HepG2 (cell line): ENCODE results near the gene SLC38A4. TPM values are rescaled to one million over a fixed set of nuclear protein-coding genes. Genes with fewer than 3 reads are reported as not detected.

ENCODE experiments used
- ATAC-seq: fragments of 200-7000 bp; cut with Tn5 transposase; 3 replicates; pipeline ENCODE4 v1.9.1; 2020; ENCODE audit warnings: mild to moderate bottlenecking, moderate library complexity
- BruUV-seq: library from RNA; stranded (reverse); fragments of 400-500 nt; replicated peaks from 2 replicates; lab custom pipeline; 2021; lab: Mats Ljungman, UMichigan
- CTCF ChIA-PET: fragments of 300-600 bp; formaldehyde crosslinking; extraction: SDS; loops from one replicate; lab custom pipeline; 2021; ENCODE audit warnings: low total read pairs, inconsistent platforms, low intra/inter-chr PET ratio; lab: Yijun Ruan, JAX
- POLR2A ChIA-PET: fragments of 350-600 bp; sonication (Branson Sonifier 250); formaldehyde crosslinking; loops from one replicate; lab custom pipeline; 2020; ENCODE audit warnings: antibody characterized with exemption, inconsistent platforms; lab: Yijun Ruan, JAX
- DNase-seq: peaks from one replicate; pipeline ENCODE4 v3.0.0-alpha.2; 2015; ENCODE audit warnings: low spot score
- FAIRE-seq: peaks from 3 replicates; lab custom pipeline; 2011; peaks lifted over from hg19 to GRCh38; lab: Jason Lieb, UNC
- H2AFZ ChIP-seq: one replicate; pipeline ENCODE4 v1.6.1; 2011; ENCODE audit warnings: low read length, inconsistent platforms
- H3K27ac ChIP-seq: fragments of 300-600 bp; 3 replicates; pipeline ENCODE4 v1.8.0; 2011; ENCODE audit warnings: mixed run types, mild to moderate bottlenecking, mixed read lengths, low read length, inconsistent platforms; ENCODE audit not compliant: insufficient read depth; ENCODE audit errors: extremely low read length
- H3K27me3 ChIP-seq, 2 experiments: fragments of 200-600 bp in 1 of 2; 2 replicates in 1 of 2; 3 replicates in 1 of 2; pipeline versions ENCODE4 v1.6.0 to v1.8.0; 2011; ENCODE audit warnings: low read length in 2 of 2, mild to moderate bottlenecking in 2 of 2, moderate library complexity in 2 of 2, inconsistent platforms in 1 of 2; ENCODE audit not compliant: insufficient read depth in 2 of 2, control insufficient read depth in 1 of 2
- H3K36me3 ChIP-seq, 2 experiments: fragments of 200-600 bp in 1 of 2; replicated peaks in 1 of 2; 2 replicates in 1 of 2; 3 replicates in 1 of 2; pipeline versions ENCODE4 v1.5.1 to v1.8.0; 2011; ENCODE audit warnings: low read length in 2 of 2, inconsistent platforms in 1 of 2; ENCODE audit not compliant: insufficient read depth in 2 of 2, control insufficient read depth in 1 of 2
- H3K4me1 ChIP-seq: 2 replicates; pipeline ENCODE4 v1.5.1; 2012; ENCODE audit warnings: low read length, inconsistent platforms; ENCODE audit not compliant: insufficient read depth
- H3K4me2 ChIP-seq: 2 replicates; pipeline ENCODE4 v1.6.0; 2011; ENCODE audit warnings: low read depth, low read length, inconsistent platforms
- H3K4me3 ChIP-seq, 3 experiments: fragments of 200-600 bp in 1 of 3; sonication (generic), shearing (Covaris generic) in 1 of 3; replicated peaks in 1 of 3; 2 replicates each; pipeline ENCODE4 v1.5.1; 2011 to 2016; ENCODE audit warnings: low read length in 3 of 3, inconsistent platforms in 2 of 3, low read depth in 2 of 3, mild to moderate bottlenecking in 2 of 3, control low read depth in 1 of 3, mixed read lengths in 1 of 3; ENCODE audit not compliant: insufficient read depth in 1 of 3
- H3K79me2 ChIP-seq: one replicate; pipeline ENCODE4 v1.6.1; 2011; ENCODE audit warnings: low read length, inconsistent platforms; ENCODE audit not compliant: insufficient read depth
- H3K9ac ChIP-seq: 2 replicates; pipeline ENCODE4 v1.6.0; 2011; ENCODE audit warnings: mild to moderate bottlenecking, low read depth, low read length, inconsistent platforms; ENCODE audit not compliant: insufficient read depth
- H3K9me3 ChIP-seq: 2 replicates; pipeline ENCODE4 v1.5.1; 2012; ENCODE audit warnings: mild to moderate bottlenecking, low read length
- H4K20me1 ChIP-seq: 2 replicates; pipeline ENCODE4 v1.6.0; 2011; ENCODE audit warnings: inconsistent platforms, mild to moderate bottlenecking, low read length, moderate library complexity; ENCODE audit not compliant: insufficient read depth
- ADNP ChIP-seq: sonication (generic); formaldehyde crosslinking; IDR thresholded peaks from 2 replicates; pipeline ENCODE4 v1.4.0; 2020; ENCODE audit warnings: missing genetic modification reagents
- ATM ChIP-seq: fragments of 450-650 bp; IDR thresholded peaks from 2 replicates; pipeline ENCODE4 v1.7.1; 2017; ENCODE audit warnings: mild to moderate bottlenecking, borderline replicate concordance
- E2F1 ChIP-seq: sonication (generic); formaldehyde crosslinking; IDR thresholded peaks from 2 replicates; pipeline ENCODE4 v1.5.0; 2020; ENCODE audit warnings: missing genetic modification reagents
- E2F2 ChIP-seq: sonication (generic); formaldehyde crosslinking; IDR thresholded peaks from 2 replicates; pipeline ENCODE4 v1.4.0; 2020; ENCODE audit warnings: missing genetic modification reagents, borderline replicate concordance
- FOXA3 ChIP-seq: IDR thresholded peaks from 2 replicates; pipeline ENCODE4 v1.6.1; 2016; ENCODE audit warnings: missing genetic modification reagents, missing compliant biosample characterization
- GABPB1 ChIP-seq: IDR thresholded peaks from 2 replicates; pipeline ENCODE4 v1.6.1; 2016; ENCODE audit warnings: mild to moderate bottlenecking, missing genetic modification reagents, moderate library complexity, missing compliant biosample characterization
- IRF9 ChIP-seq: sonication (generic); formaldehyde crosslinking; IDR thresholded peaks from 2 replicates; pipeline ENCODE4 v1.8.0; 2022; ENCODE audit warnings: missing genetic modification reagents, mild to moderate bottlenecking, borderline replicate concordance
- ISX ChIP-seq: sonication (generic); formaldehyde crosslinking; conservative IDR thresholded peaks from 2 replicates; pipeline ENCODE4 v1.5.0; 2020; ENCODE audit warnings: missing genetic modification reagents
- NKX3-1 ChIP-seq: sonication (generic); formaldehyde crosslinking; IDR thresholded peaks from 2 replicates; pipeline ENCODE4 v1.5.0; 2020; ENCODE audit warnings: missing genetic modification reagents
- SMAD1 ChIP-seq: sonication (generic); formaldehyde crosslinking; IDR thresholded peaks from 2 replicates; pipeline ENCODE4 v1.4.0; 2020; ENCODE audit warnings: missing genetic modification reagents, low read depth, mild to moderate bottlenecking, borderline replicate concordance
- TMF1 ChIP-seq: sonication (generic); formaldehyde crosslinking; IDR thresholded peaks from 2 replicates; pipeline ENCODE4 v1.8.1; 2022; ENCODE audit warnings: low read depth, missing genetic modification reagents
- XBP1 ChIP-seq: sonication (generic); formaldehyde crosslinking; IDR thresholded peaks from 2 replicates; pipeline ENCODE4 v1.5.0; 2020; ENCODE audit warnings: missing genetic modification reagents
- ZFAT ChIP-seq: sonication (generic); formaldehyde crosslinking; conservative IDR thresholded peaks from 2 replicates; pipeline ENCODE4 v1.8.1; 2023; ENCODE audit warnings: missing genetic modification reagents, inconsistent platforms
- ZNF292 ChIP-seq: sonication (generic); formaldehyde crosslinking; IDR thresholded peaks from 2 replicates; pipeline ENCODE4 v1.8.1; 2022; ENCODE audit warnings: mild to moderate bottlenecking, low read depth, missing genetic modification reagents, borderline replicate concordance
- ZNF337 ChIP-seq: sonication (generic); formaldehyde crosslinking; IDR thresholded peaks from 2 replicates; pipeline ENCODE4 v1.5.1; 2020; ENCODE audit warnings: missing genetic modification reagents, low read depth, mild to moderate bottlenecking, borderline replicate concordance
- ZNF468 ChIP-seq: sonication (generic); formaldehyde crosslinking; IDR thresholded peaks from 2 replicates; pipeline ENCODE4 v1.8.0; 2022; ENCODE audit warnings: mild to moderate bottlenecking, moderate library complexity, missing genetic modification reagents
- ZNF644 ChIP-seq: IDR thresholded peaks from 2 replicates; pipeline ENCODE4 v1.6.1; 2016; ENCODE audit warnings: low read depth
- ZNF709 ChIP-seq: sonication (generic); formaldehyde crosslinking; IDR thresholded peaks from 2 replicates; pipeline ENCODE4 v1.5.0; 2020; ENCODE audit warnings: mild to moderate bottlenecking, missing genetic modification reagents
- ZNF772 ChIP-seq: sonication (generic); formaldehyde crosslinking; IDR thresholded peaks from 2 replicates; pipeline ENCODE4 v1.5.0; 2020; ENCODE audit warnings: mild to moderate bottlenecking, missing genetic modification reagents
- WGBS: methylation state at CpG from one replicate; pipeline ENCODE4 v1.1.6; 2017; ENCODE audit warnings: low lambda C conversion rate; 5-methylcytosine and 5-hydroxymethylcytosine counted together
- in situ Hi-C: cut with HindIII; loops from 2 replicates; pipeline ENCODE4 v1.10.0; 2017; ENCODE audit warnings: low pct_unique_long_range_greater_than_20kb; ENCODE audit not compliant: extremely low pct_ligation_motif_present
- intact Hi-C: fragments of 100-400 bp; cut with micrococcal nuclease; formaldehyde crosslinking; loops from one replicate; pipeline ENCODE4 v1.10.0; 2022; ENCODE audit not compliant: unreplicated experiment
- polyA plus RNA-seq, 8 experiments: library from polyadenylated mRNA; depleted of rRNA in 3 of 8; stranded (reverse) in 7 of 8; unstranded in 1 of 8; fragments of >200 nt; fragmentation: Illumina TruSeq in 4 of 8; extraction: Trizol in 4 of 8; gene quantifications; 2 replicates each; pipeline versions ENCODE4 v1.2.1 to v1.2.3, GENCODE V29; 2011 to 2016; ENCODE audit warnings: low read depth in 4 of 8, missing spikeins in 1 of 8, mixed read lengths in 1 of 8; ENCODE audit not compliant: insufficient read depth in 1 of 8
- total RNA-seq, 5 experiments: library from RNA; depleted of rRNA; stranded (reverse); fragments of >200 nt; fragmentation: Illumina TruSeq; extraction: Trizol; gene quantifications; 2 replicates each; pipeline ENCODE4 v1.2.3, GENCODE V29; 2016; ENCODE audit warnings: low read depth in 1 of 5
- TF ChIP-seq, protein P1 (sequence below): IDR thresholded peaks from 2 replicates; pipeline ENCODE4 v1.6.1; 2018; ENCODE audit warnings: missing genetic modification reagents
- TF ChIP-seq, protein P2 (sequence below): conservative IDR thresholded peaks from 2 replicates; pipeline ENCODE4 v1.6.1; 2018; ENCODE audit warnings: missing genetic modification reagents

The SLC38A4 gene
- total and polyA plus RNA-seq, 2 of the 13 experiments (the other 11 are each of a cell fraction or from before 2014, with no cell fraction given) = 3.5 to 5.2 TPM

- TF ChIP-seq, protein P1, sequence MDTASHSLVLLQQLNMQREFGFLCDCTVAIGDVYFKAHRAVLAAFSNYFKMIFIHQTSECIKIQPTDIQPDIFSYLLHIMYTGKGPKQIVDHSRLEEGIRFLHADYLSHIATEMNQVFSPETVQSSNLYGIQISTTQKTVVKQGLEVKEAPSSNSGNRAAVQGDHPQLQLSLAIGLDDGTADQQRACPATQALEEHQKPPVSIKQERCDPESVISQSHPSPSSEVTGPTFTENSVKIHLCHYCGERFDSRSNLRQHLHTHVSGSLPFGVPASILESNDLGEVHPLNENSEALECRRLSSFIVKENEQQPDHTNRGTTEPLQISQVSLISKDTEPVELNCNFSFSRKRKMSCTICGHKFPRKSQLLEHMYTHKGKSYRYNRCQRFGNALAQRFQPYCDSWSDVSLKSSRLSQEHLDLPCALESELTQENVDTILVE = no peak
- no peak for TF ChIP-seq ZNF772 (CRISPR knock-in tag)
- no peak for TF ChIP-seq FOXA3 (CRISPR knock-in tag)
- no peak for TF ChIP-seq XBP1 (CRISPR knock-in tag)
- no peak for TF ChIP-seq ADNP (CRISPR knock-in tag)
- TF ChIP-seq, protein P2, sequence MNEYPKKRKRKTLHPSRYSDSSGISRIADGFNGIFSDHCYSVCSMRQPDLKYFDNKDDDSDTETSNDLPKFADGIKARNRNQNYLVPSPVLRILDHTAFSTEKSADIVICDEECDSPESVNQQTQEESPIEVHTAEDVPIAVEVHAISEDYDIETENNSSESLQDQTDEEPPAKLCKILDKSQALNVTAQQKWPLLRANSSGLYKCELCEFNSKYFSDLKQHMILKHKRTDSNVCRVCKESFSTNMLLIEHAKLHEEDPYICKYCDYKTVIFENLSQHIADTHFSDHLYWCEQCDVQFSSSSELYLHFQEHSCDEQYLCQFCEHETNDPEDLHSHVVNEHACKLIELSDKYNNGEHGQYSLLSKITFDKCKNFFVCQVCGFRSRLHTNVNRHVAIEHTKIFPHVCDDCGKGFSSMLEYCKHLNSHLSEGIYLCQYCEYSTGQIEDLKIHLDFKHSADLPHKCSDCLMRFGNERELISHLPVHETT = no peak
- no peak for TF ChIP-seq ZNF468
- TF ChIP-seq ZNF292 (CRISPR knock-in tag) = no peak
- TF ChIP-seq ZFAT (CRISPR knock-in tag) = no peak
- TF ChIP-seq TMF1 (CRISPR knock-in tag) = no peak
- TF ChIP-seq ATM = no peak
- TF ChIP-seq ZNF644 (CRISPR knock-in tag) = no peak
- TF ChIP-seq NKX3-1 (CRISPR knock-in tag) = no peak
Measured at GRCh38 chr12:46839232-46839631, 13.4 kb upstream of the SLC38A4 start (continued).

GRCh38 chr12:46835785-46836184, 10.0 kb upstream of the SLC38A4 start:
- peaks cover 3 to 17% of the 10 kb centered on the region in 2 experiments; a peak in 3 of 5 replicates for H3K27me3 ChIP-seq
- H3K79me2 ChIP-seq = no peaks in the 10 kb centered on the region
- H3K9me3 ChIP-seq = no peaks in the 10 kb centered on the region
- H3K4me2 ChIP-seq = no peak overlapping the region
- 0 out of 2 replicates have a peak, but pooled peaks cover 9% of the 10 kb centered on the region for H3K4me1 ChIP-seq
- 13% methylated on average over 1 of the region's 1 CpG for WGBS
- no peak overlapping the region for H3K4me3 ChIP-seq
- FAIRE-seq (no peak), ATAC-seq (no peak), DNase-seq (no peak)
- intact Hi-C loops = no loop called here
- H3K36me3 ChIP-seq = no peaks in the 10 kb centered on the region
- no peaks in the 10 kb centered on the region for H4K20me1 ChIP-seq
- H3K27ac ChIP-seq = no peak overlapping the region
- no TSS peak for BruUV-seq
- no peak overlapping the region for H2AFZ ChIP-seq
- ChIA-PET CTCF (no interaction called here), POLR2A (no interaction called here)
- in situ Hi-C loops = no loop called here
- H3K9ac ChIP-seq = no peak overlapping the region
- TF ChIP-seq GABPB1 (no peak), E2F2 (CRISPR knock-in tag) (no peak), ZNF709 (no peak), ZFAT (CRISPR knock-in tag) (no peak), E2F1 (CRISPR knock-in tag) (no peak), IRF9 (no peak), ISX (CRISPR knock-in tag) (no peak), ZNF337 (CRISPR knock-in tag) (no peak), SMAD1 (no peak)
